ENCODE measurements around the gene TAF7L.

- TF ChIP-seq CTCF (IDR thresholded peaks at IDR 0.05) (no peak), POLR2A (IDR thresholded peaks at IDR 0.05) (no peak)
These were observed 30.7 kb downstream of the TAF7L start for GRCh38 chrX:101260435-101260834.

Data from thyroid gland (tissue), 4 donors.